ENCODE results near the gene ANO1. TPM values are rescaled to one million over a fixed set of nuclear protein-coding genes. Genes with fewer than 3 reads are reported as not detected.

ANO1 gene
- total RNA-seq, 4 donors from 2014 or later, result 1.5 to 8.7 (median 4.6) TPM

- no peak for TF ChIP-seq CTCF (IDR thresholded peaks at IDR 0.05; ENCODE audit: low read depth)
These were observed 63.5 kb downstream of the ANO1 start for GRCh38 chr11:70141486-70142220.

- no peak for TF ChIP-seq CTCF (IDR thresholded peaks at IDR 0.05; ENCODE audit: low read depth)
These were observed 64.2 kb downstream of the ANO1 start for GRCh38 chr11:70142221-70142875.

- no peak for TF ChIP-seq CTCF (IDR thresholded peaks at IDR 0.05; ENCODE audit: low read depth)
These were observed 66.1 kb downstream of the ANO1 start for GRCh38 chr11:70144262-70144661.

GRCh38 chr11:70145071-70145470 is 67.0 kb downstream of the ANO1 start:
- TF ChIP-seq CTCF (IDR thresholded peaks at IDR 0.05; ENCODE audit: low read depth), result no peak

GRCh38 chr11:70145841-70146240 is 67.7 kb downstream of the ANO1 start:
- TF ChIP-seq CTCF (IDR thresholded peaks at IDR 0.05; ENCODE audit: low read depth), result no peak

- no peak for TF ChIP-seq CTCF (IDR thresholded peaks at IDR 0.05; ENCODE audit: low read depth)
These were observed 68.2 kb downstream of the ANO1 start for GRCh38 chr11:70146299-70146698.

GRCh38 chr11:70146895-70147520 is 68.9 kb downstream of the ANO1 start:
- no peak for TF ChIP-seq CTCF (IDR thresholded peaks at IDR 0.05; ENCODE audit: low read depth)

All from subcutaneous adipose tissue (tissue), 4 donors.